ENCODE data around the gene CLRN2. TPM values are rescaled to one million over a fixed set of nuclear protein-coding genes. Genes with fewer than 3 reads are reported as not detected.
"Not testable (repeated sequence)": the region's sequence is repeated elsewhere in the genome, so short reads cannot be mapped to it uniquely, and the experiment has no call there.

Gene CLRN2
- total RNA-seq, 1 donor: not detected

DNA sequence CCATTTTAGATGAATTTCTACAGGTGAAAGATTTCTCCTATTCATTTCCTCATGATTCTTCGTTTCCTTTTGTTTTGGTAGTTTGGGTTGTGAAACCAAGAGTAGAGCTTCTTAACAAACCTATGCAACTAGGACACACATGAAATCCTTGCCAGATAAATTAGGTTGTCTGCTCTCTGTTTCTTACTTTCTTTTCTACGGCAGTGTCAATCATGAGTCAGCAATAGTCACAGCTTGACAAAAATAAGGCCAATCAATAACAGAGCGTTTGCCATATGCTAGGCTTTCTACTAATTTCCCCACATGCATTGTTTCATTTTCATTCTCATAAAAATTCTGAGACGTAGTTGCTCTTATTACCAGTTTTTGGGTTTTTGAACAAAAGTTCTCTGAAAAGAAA is 20.3 kb downstream of the CLRN2 start:
- no peak overlapping the region for H3K4me3 ChIP-seq (ENCODE audit: insufficient read depth, low read length)
- no peaks in the 10 kb centered on the region for H3K4me1 ChIP-seq (ENCODE audit: insufficient read depth, low read length)
- peak overlapping the region; percentile 3 for H2AFZ ChIP-seq (ENCODE audit: low read length)
- no peaks in the 10 kb centered on the region for H3K9me3 ChIP-seq (ENCODE audit: low read depth, low read length)
- TF ChIP-seq, protein P1, sequence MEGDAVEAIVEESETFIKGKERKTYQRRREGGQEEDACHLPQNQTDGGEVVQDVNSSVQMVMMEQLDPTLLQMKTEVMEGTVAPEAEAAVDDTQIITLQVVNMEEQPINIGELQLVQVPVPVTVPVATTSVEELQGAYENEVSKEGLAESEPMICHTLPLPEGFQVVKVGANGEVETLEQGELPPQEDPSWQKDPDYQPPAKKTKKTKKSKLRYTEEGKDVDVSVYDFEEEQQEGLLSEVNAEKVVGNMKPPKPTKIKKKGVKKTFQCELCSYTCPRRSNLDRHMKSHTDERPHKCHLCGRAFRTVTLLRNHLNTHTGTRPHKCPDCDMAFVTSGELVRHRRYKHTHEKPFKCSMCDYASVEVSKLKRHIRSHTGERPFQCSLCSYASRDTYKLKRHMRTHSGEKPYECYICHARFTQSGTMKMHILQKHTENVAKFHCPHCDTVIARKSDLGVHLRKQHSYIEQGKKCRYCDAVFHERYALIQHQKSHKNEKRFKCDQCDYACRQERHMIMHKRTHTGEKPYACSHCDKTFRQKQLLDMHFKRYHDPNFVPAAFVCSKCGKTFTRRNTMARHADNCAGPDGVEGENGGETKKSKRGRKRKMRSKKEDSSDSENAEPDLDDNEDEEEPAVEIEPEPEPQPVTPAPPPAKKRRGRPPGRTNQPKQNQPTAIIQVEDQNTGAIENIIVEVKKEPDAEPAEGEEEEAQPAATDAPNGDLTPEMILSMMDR (IDR thresholded peaks at IDR 0.05; ENCODE audit: extremely low read depth, low read depth, low read length): no peak
- H3K4me2 ChIP-seq (ENCODE audit: insufficient read depth, low read length): no peak overlapping the region
- no peak for DNase-seq (ENCODE audit: insufficient read length, low spot score, missing footprints)
- H3K27ac ChIP-seq (ENCODE audit: low read depth, low read length): no peak overlapping the region
- no peaks in the 10 kb centered on the region for H4K20me1 ChIP-seq (ENCODE audit: insufficient read depth, low read length)
- no peaks in the 10 kb centered on the region for H3K36me3 ChIP-seq (ENCODE audit: insufficient read depth, low read length)
- no peaks in the 10 kb centered on the region for H3K79me2 ChIP-seq (ENCODE audit: insufficient read depth, low read length)
- H3K27me3 ChIP-seq (ENCODE audit: insufficient read depth, low read length): peaks cover 5% of the 10 kb centered on the region

GRCh38 chr4:17535906-17536305 is 20.9 kb downstream of the CLRN2 start:
- no peak for DNase-seq (ENCODE audit: insufficient read length, low spot score, missing footprints)
- Histone ChIP-seq H3K9me3 (ENCODE audit: low read depth, low read length) (no peaks in the 10 kb centered on the region), H3K27me3 (ENCODE audit: insufficient read depth, low read length) (peaks cover 4% of the 10 kb centered on the region), H4K20me1 (ENCODE audit: insufficient read depth, low read length) (no peaks in the 10 kb centered on the region), H3K36me3 (ENCODE audit: insufficient read depth, low read length) (no peaks in the 10 kb centered on the region), H3K4me1 (ENCODE audit: insufficient read depth, low read length) (no peaks in the 10 kb centered on the region), H3K79me2 (ENCODE audit: insufficient read depth, low read length) (no peaks in the 10 kb centered on the region), H2AFZ (ENCODE audit: low read length) (no peak overlapping the region), H3K27ac (ENCODE audit: low read depth, low read length) (no peak overlapping the region), H3K4me3 (ENCODE audit: insufficient read depth, low read length) (no peak overlapping the region), H3K4me2 (ENCODE audit: insufficient read depth, low read length) (no peak overlapping the region)
- TF ChIP-seq, protein P1 (IDR thresholded peaks at IDR 0.05; ENCODE audit: extremely low read depth, low read depth, low read length): no peak

DNA sequence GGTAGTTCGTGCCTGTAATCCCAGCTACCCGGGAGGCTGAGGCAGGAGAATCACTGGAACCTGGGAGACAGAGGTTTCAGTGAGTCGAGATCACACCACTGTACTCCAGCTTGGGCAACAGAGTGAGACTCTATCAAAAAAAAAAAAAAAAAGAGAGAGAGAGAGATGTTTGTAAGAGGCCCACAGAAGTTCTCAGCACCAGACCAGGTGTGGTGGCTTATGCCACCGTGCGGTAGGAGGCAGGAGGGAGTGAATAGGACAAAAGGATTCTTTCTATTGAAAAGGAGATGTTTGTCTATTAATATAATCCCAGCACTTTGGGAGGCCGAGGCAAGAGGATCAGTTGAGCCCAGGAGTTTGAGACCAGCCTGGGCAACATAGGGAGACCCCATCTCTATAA is 22.1 kb downstream of the CLRN2 start:
- not testable (repeated sequence) for H3K9me3 ChIP-seq (ENCODE audit: low read depth, low read length); H4K20me1 ChIP-seq (ENCODE audit: insufficient read depth, low read length); DNase-seq (ENCODE audit: insufficient read length, low spot score, missing footprints); H3K27ac ChIP-seq (ENCODE audit: low read depth, low read length); H3K27me3 ChIP-seq (ENCODE audit: insufficient read depth, low read length); H3K79me2 ChIP-seq (ENCODE audit: insufficient read depth, low read length); H3K4me3 ChIP-seq (ENCODE audit: insufficient read depth, low read length); H3K4me1 ChIP-seq (ENCODE audit: insufficient read depth, low read length); H3K4me2 ChIP-seq (ENCODE audit: insufficient read depth, low read length); H3K36me3 ChIP-seq (ENCODE audit: insufficient read depth, low read length); H2AFZ ChIP-seq (ENCODE audit: low read length)

GRCh38 chr4:17544205-17544604 is 29.2 kb downstream of the CLRN2 start:
- no peak overlapping the region for H3K27ac ChIP-seq (ENCODE audit: low read depth, low read length)
- H4K20me1 ChIP-seq (ENCODE audit: insufficient read depth, low read length): no peaks in the 10 kb centered on the region
- no peaks in the 10 kb centered on the region for H3K9me3 ChIP-seq (ENCODE audit: low read depth, low read length)
- no peak overlapping the region for H3K4me3 ChIP-seq (ENCODE audit: insufficient read depth, low read length)
- no peaks in the 10 kb centered on the region for H3K27me3 ChIP-seq (ENCODE audit: insufficient read depth, low read length)
- no peak overlapping the region for H3K4me2 ChIP-seq (ENCODE audit: insufficient read depth, low read length)
- H3K4me1 ChIP-seq (ENCODE audit: insufficient read depth, low read length): no peaks in the 10 kb centered on the region
- H3K79me2 ChIP-seq (ENCODE audit: insufficient read depth, low read length): no peaks in the 10 kb centered on the region
- peak overlapping the region; percentile 36 for H2AFZ ChIP-seq (ENCODE audit: low read length)
- no peaks in the 10 kb centered on the region for H3K36me3 ChIP-seq (ENCODE audit: insufficient read depth, low read length)
- TF ChIP-seq, protein P1 (IDR thresholded peaks at IDR 0.05; ENCODE audit: extremely low read depth, low read depth, low read length): no peak
- no peak for DNase-seq (ENCODE audit: insufficient read length, low spot score, missing footprints)
